Spleen (tissue), 11 donors: ENCODE results near the gene ERC2. TPM values are rescaled to one million over a fixed set of nuclear protein-coding genes. Genes with fewer than 3 reads are reported as not detected.

Experiments
- DNase-seq: peaks from one replicate; pipeline ENCODE4 v3.0.0-alpha.2; 2020
- H3K27ac ChIP-seq, 8 donors: fragments of 200-600 bp; sonication (generic) in 7 of 8; 1 replicate in 4 of 8; 2 replicates in 4 of 8; pipeline versions ENCODE4 v1.5.0 to v1.8.0; 2016 to 2021; ENCODE audit warnings: inconsistent platforms in 4 of 8, mild to moderate bottlenecking in 4 of 8, moderate library complexity in 1 of 8
- H3K27me3 ChIP-seq, 7 donors: fragments of 200-600 bp; sonication (generic) in 6 of 7; replicated peaks in 1 of 7; 1 replicate in 4 of 7; 2 replicates in 3 of 7; pipeline versions ENCODE4 v1.5.0 to v1.8.0; 2016 to 2021; ENCODE audit warnings: inconsistent platforms in 3 of 7, mild to moderate bottlenecking in 1 of 7
- H3K36me3 ChIP-seq, 6 donors: fragments of 200-600 bp; sonication (generic) in 5 of 6; 1 replicate in 4 of 6; 2 replicates in 2 of 6; pipeline versions ENCODE4 v1.5.0 to v1.8.0; 2016 to 2021; ENCODE audit warnings: inconsistent platforms in 2 of 6
- H3K4me1 ChIP-seq, 6 donors: fragments of 200-600 bp; sonication (generic) in 5 of 6; 1 replicate in 3 of 6; 2 replicates in 3 of 6; pipeline versions ENCODE4 v1.5.0 to v1.8.0; 2016 to 2021; ENCODE audit warnings: inconsistent platforms in 3 of 6
- H3K4me3 ChIP-seq, 8 donors: fragments of 200-600 bp; sonication (generic) in 7 of 8; 1 replicate in 4 of 8; 2 replicates in 4 of 8; pipeline versions ENCODE4 v1.5.0 to v1.8.0; 2016 to 2021; ENCODE audit warnings: inconsistent platforms in 4 of 8, mild to moderate bottlenecking in 4 of 8, moderate library complexity in 2 of 8
- H3K9me3 ChIP-seq, 8 donors: fragments of 200-600 bp; sonication (generic) in 7 of 8; 1 replicate in 4 of 8; 2 replicates in 4 of 8; pipeline versions ENCODE4 v1.5.0 to v1.8.0; 2016 to 2021; ENCODE audit warnings: inconsistent platforms in 4 of 8
- CTCF ChIP-seq, 11 experiments: fragments of 200-600 bp in 7 of 11; fragments of 450-650 bp in 4 of 11; sonication (generic) in 4 of 11; IDR thresholded peaks in 8 of 11; conservative IDR thresholded peaks in 3 of 11; 1 replicate in 7 of 11; 2 replicates in 4 of 11; pipeline versions ENCODE4 v1.4.0 to v1.8.0; 2016 to 2021; ENCODE audit warnings: antibody characterized with exemption in 11 of 11, inconsistent platforms in 4 of 11, mild to moderate bottlenecking in 1 of 11
- POLR2A ChIP-seq, 3 donors: fragments of 450-650 bp; IDR thresholded peaks; one replicate each; pipeline ENCODE4 v1.5.1; 2017; ENCODE audit warnings: antibody characterized with exemption in 3 of 3, mild to moderate bottlenecking in 1 of 3
- POLR2AphosphoS5 ChIP-seq, 3 donors: sonication (generic); formaldehyde crosslinking; IDR thresholded peaks; one replicate each; pipeline ENCODE4 v1.5.1; 2017; ENCODE audit warnings: antibody characterized with exemption in 3 of 3
- WGBS, 5 donors: extraction: QIAGEN DNeasy Blood & Tissue Kit in 3 of 5; methylation state at CpG; one replicate each; pipeline versions ENCODE4 v1.1.5 to v1.1.7; 2013 to 2018; 5-methylcytosine and 5-hydroxymethylcytosine counted together
- intact Hi-C: fragments of 100-400 bp; cut with DNase I; formaldehyde crosslinking; loops from one replicate; pipeline ENCODE4 v1.15.0; 2023; ENCODE audit warnings: low total_unique reads
- polyA plus RNA-seq, 3 donors: library from polyadenylated mRNA; stranded (reverse); fragments of 200-250 nt; gene quantifications; one replicate each; pipeline ENCODE4 v1.2.1, GENCODE V29; 2013
- total RNA-seq, 7 donors: library from RNA; depleted of rRNA in 3 of 7; stranded (reverse); fragments of >200 nt in 3 of 7; fragmentation: NEBNext Ultra II Directional in 4 of 7; extraction: Animal tissue kit (Norgen Biotek cat#: 25700) in 4 of 7; gene quantifications; one replicate each; pipeline versions ENCODE4 v1.1.0 to v1.2.1, GENCODE V29; 2016 to 2021
- donor health status: healthy with polysubstance abuse.
- donor health status: DM: no; HTN: no; CAD: no; lungs with moderate emphysema.
- donor health status: DM: no; HTN: no; CAD: no.
- donor health status: Bipolar disorder and iron deficiency.
- donor health status: healthy.
- donor health status: DM: no; HTN: no; CAD: no.
- donor health status: DM: yes; HTN: yes; CAD: no.

ERC2 gene
- total and polyA plus RNA-seq, 10 donors = 0.04 to 4.9 (median 0.39) TPM

GRCh38 chr3:56423661-56424099 lies 44.6 kb downstream of the ERC2 start:
- Histone ChIP-seq H3K4me1 (no peaks in the 10 kb centered on the region), H3K27me3 (peaks cover 0 to 8% (median 0%) of the 10 kb centered on the region in 7 donors), H3K9me3 (no peaks in the 10 kb centered on the region), H3K27ac (no peak overlapping the region), H3K36me3 (no peaks in the 10 kb centered on the region), H3K4me3 (no peak overlapping the region)
- DNase-seq = no peak
- no peak for TF ChIP-seq POLR2A (IDR thresholded peaks at IDR 0.05)
- no peak for TF ChIP-seq POLR2AphosphoS5 (IDR thresholded peaks at IDR 0.05)
- TF ChIP-seq CTCF (IDR thresholded peaks at IDR 0.05 in 8 of 11, conservative IDR thresholded peaks at IDR 0.05 in 3 of 11) = no peak
- WGBS, 5 donors = 79 to 88% (median 86%) methylated on average over 5 of the region's 5 CpGs
- intact Hi-C loops = no loop called here

GRCh38 chr3:56422316-56422715 lies 46.0 kb downstream of the ERC2 start:
- H3K27ac ChIP-seq = no peak overlapping the region
- WGBS, 5 donors = 47 to 80% (median 71%) methylated on average over 2 of the region's 2 CpGs
- no peaks in the 10 kb centered on the region for H3K4me1 ChIP-seq
- H3K9me3 ChIP-seq = no peaks in the 10 kb centered on the region
- no peaks in the 10 kb centered on the region for H3K36me3 ChIP-seq
- DNase-seq = no peak
- no peak overlapping the region for H3K4me3 ChIP-seq
- TF ChIP-seq POLR2AphosphoS5 (IDR thresholded peaks at IDR 0.05) (no peak), CTCF (IDR thresholded peaks at IDR 0.05 in 8 of 11, conservative IDR thresholded peaks at IDR 0.05 in 3 of 11) (no peak), POLR2A (IDR thresholded peaks at IDR 0.05) (no peak)
- H3K27me3 ChIP-seq = no peaks in the 10 kb centered on the region
- intact Hi-C loops = no loop called here

- Histone ChIP-seq H3K4me1 (no peaks in the 10 kb centered on the region), H3K27ac (no peak overlapping the region), H3K9me3 (no peaks in the 10 kb centered on the region), H3K4me3 (no peak overlapping the region), H3K27me3 (no peaks in the 10 kb centered on the region), H3K36me3 (no peaks in the 10 kb centered on the region)
- WGBS, 5 donors = 83 to 89% (median 85%) methylated on average over 5 of the region's 5 CpGs
- DNase-seq = no peak
- no peak for TF ChIP-seq POLR2AphosphoS5 (IDR thresholded peaks at IDR 0.05)
- TF ChIP-seq CTCF (IDR thresholded peaks at IDR 0.05 in 8 of 11, conservative IDR thresholded peaks at IDR 0.05 in 3 of 11) = no peak
- TF ChIP-seq POLR2A (IDR thresholded peaks at IDR 0.05) = no peak
- intact Hi-C loops = no loop called here
Observed at GRCh38 chr3:56421205-56421604, 47.1 kb downstream of the ERC2 start.

- H3K9me3 ChIP-seq = no peaks in the 10 kb centered on the region
- H3K27me3 ChIP-seq = no peaks in the 10 kb centered on the region
- TF ChIP-seq CTCF (IDR thresholded peaks at IDR 0.05 in 8 of 11, conservative IDR thresholded peaks at IDR 0.05 in 3 of 11) = no peak
- no peak overlapping the region for H3K4me3 ChIP-seq
- 60 to 75% (median 71%) methylated on average over 3 of the region's 3 CpGs for WGBS, 5 donors
- DNase-seq = no peak
- H3K27ac ChIP-seq = no peak overlapping the region
- intact Hi-C loops = no loop called here
- no peaks in the 10 kb centered on the region for H3K4me1 ChIP-seq
- no peaks in the 10 kb centered on the region for H3K36me3 ChIP-seq
Observed at GRCh38 chr3:56415652-56416051, 52.6 kb downstream of the ERC2 start.
